SK-N-MC (cell line): ENCODE measurements around the gene DNAJC5G.
A peak's percentile ranks its signal among the peaks of the same experiment; 100 is the strongest.
"Not testable (repeated sequence)": the region's sequence is repeated elsewhere in the genome, so short reads cannot be mapped to it uniquely, and the experiment has no call there.

Source experiments
- DNase-seq: peaks from one replicate; pipeline ENCODE4 v3.0.0-alpha.2; 2011; ENCODE audit warnings: low read depth, low spot score
- H3K27ac ChIP-seq: fragments of 200-600 bp; sonication (generic); 2 replicates; pipeline ENCODE4 v1.5.1; 2016; ENCODE audit warnings: mixed run types
- H3K36me3 ChIP-seq: fragments of 200-600 bp; sonication (generic); 2 replicates; pipeline ENCODE4 v1.6.1; 2017; ENCODE audit warnings: antibody characterized with exemption, low read length, mixed read lengths; ENCODE audit not compliant: insufficient read depth
- H3K4me3 ChIP-seq: fragments of 200-600 bp; sonication (generic); 2 replicates; pipeline ENCODE4 v1.5.1; 2016
- H3K9ac ChIP-seq: fragments of 200-600 bp; sonication (generic); 2 replicates; pipeline ENCODE4 v1.8.0; 2017; ENCODE audit warnings: mixed run types, mixed read lengths; ENCODE audit not compliant: insufficient read length
- H3K9me3 ChIP-seq: fragments of 200-600 bp; sonication (generic); 2 replicates; pipeline ENCODE4 v1.6.1; 2017; ENCODE audit warnings: low read depth, mild to moderate bottlenecking, antibody characterized with exemption, low read length, moderate library complexity, mixed read lengths
- EZH2 ChIP-seq: fragments of 200-600 bp; sonication (generic); IDR thresholded peaks from one replicate; pipeline ENCODE4 v1.6.1; 2017; ENCODE audit warnings: antibody characterized with exemption
- FOXP2 ChIP-seq: optimal IDR thresholded peaks from 2 replicates; pipeline ENCODE3; 2011; ENCODE audit warnings: mild to moderate bottlenecking, moderate library complexity; ENCODE audit not compliant: insufficient read depth; ENCODE audit errors: extremely low read length, control extremely low read depth
- POLR2AphosphoS5 ChIP-seq: IDR thresholded peaks from 2 replicates; pipeline ENCODE4 v1.6.1; 2012; ENCODE audit warnings: mild to moderate bottlenecking, low read depth, low read length, borderline replicate concordance

Gene DNAJC5G

DNA sequence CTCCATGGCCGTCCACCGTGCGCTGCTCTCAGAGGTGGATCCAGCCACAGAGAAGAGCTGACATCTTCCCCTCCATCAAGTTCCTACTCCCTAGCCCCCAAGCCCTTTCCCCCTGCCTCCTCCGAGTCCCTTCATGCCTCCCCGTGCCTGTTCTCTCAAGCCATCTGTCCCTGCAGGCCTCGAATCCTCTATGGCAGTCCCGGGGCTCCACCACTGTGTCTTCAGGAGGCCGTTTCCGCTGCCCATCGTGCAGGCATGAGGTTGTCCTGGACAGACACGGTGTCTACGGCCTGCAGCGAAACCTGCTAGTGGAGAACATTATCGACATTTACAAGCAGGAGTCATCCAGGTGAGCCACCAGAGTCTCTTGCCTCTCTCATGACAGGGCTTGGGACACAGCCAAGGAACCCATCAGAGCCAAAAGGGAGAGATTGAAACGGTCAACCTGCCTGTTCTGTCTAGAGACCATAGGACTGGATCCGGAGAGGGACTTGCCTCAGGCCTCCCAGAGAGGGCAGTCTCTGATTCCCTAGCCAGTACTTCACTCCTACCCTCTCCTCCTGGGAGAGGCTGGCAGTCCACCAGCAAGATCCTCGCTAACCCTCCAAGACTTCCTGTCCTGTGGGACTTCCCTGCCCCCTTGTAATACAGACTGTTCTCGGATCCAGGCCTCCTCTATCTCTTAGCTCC lies 23.3 kb downstream of the DNAJC5G start:
- H3K9me3 ChIP-seq, result no peaks in the 10 kb centered on the region
- H3K4me3 ChIP-seq, result no peak overlapping the region
- H3K9ac ChIP-seq, result no peak overlapping the region
- no peak for DNase-seq
- TF ChIP-seq EZH2 (no peak), FOXP2 (no peak), POLR2AphosphoS5 (no peak)
- H3K36me3 ChIP-seq, result no peaks in the 10 kb centered on the region
- H3K27ac ChIP-seq, result no peak overlapping the region

DNA sequence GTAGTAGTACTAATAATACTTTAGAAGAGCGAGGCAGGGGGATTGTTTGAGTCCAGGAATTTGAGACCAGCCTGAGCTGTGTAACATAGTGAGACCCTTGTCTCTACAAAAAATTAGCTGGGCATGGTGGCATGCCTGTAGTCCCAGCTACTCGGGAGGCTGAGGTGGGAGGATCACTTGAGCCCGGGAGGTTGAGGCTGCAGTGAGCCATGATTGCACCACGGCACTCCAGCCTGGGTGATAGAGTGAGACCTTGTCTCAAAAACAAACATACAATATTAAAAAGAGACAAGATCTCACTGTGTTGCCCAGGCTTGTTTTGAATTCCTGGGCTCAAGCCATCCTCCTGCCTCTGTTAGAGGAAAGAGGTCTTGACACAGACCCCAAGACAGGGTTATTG lies 25.4 kb downstream of the DNAJC5G start:
- H3K27ac ChIP-seq, H3K36me3 ChIP-seq, DNase-seq, H3K4me3 ChIP-seq, H3K9ac ChIP-seq, H3K9me3 ChIP-seq: not testable (repeated sequence)

DNA sequence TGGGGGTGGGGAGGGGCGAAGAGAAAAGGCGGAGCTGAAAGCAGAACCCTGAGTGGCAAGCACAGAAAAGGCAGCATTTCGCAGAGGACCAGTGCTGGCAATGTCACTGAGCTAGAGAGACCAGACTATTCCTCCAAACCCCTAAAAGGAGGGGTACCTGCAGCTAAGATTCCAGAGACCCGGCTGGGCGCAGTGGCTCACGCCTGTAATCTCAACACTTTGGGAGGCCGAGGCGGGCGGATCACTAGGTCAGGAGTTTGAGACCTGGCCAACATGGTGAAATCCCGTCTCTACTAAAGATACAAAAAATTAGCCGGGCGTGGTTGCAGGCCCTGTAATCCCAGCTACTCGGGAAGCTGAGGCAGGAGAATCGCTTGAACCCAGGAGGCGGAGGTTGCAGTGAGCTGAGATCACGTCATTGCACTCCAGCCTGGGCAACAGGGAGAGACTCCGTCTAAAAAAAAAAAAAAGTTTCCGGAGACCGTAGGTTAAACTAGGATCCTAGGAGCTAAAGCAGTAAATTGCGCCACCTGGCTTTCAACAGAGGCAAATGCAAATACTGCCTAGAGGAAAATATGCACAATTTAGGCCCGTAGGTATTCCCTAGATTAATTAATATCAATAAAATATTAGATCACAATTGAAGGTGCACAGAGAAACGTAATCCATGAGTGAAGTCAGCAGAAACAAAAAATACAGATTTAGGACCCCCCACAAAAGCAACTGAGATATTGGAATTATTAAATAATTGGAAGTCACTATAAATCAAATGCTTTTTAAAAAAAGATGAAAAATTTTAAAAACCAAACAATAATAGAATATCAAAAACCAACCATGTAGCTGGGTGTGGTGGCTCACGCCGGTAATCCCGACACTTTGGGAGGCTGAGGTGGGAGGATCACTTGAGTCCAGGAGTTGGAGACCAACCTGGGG lies 28.1 kb downstream of the DNAJC5G start:
- DNase-seq, result peak; percentile 50
- Histone ChIP-seq H3K9ac (peak overlapping the region; percentile 28), H3K36me3 (no peaks in the 10 kb centered on the region), H3K9me3 (no peaks in the 10 kb centered on the region), H3K27ac (no peak overlapping the region), H3K4me3 (peak overlapping the region; percentile 71)
- no peak for TF ChIP-seq EZH2
- no peak for TF ChIP-seq POLR2AphosphoS5
- TF ChIP-seq FOXP2, result no peak

DNA sequence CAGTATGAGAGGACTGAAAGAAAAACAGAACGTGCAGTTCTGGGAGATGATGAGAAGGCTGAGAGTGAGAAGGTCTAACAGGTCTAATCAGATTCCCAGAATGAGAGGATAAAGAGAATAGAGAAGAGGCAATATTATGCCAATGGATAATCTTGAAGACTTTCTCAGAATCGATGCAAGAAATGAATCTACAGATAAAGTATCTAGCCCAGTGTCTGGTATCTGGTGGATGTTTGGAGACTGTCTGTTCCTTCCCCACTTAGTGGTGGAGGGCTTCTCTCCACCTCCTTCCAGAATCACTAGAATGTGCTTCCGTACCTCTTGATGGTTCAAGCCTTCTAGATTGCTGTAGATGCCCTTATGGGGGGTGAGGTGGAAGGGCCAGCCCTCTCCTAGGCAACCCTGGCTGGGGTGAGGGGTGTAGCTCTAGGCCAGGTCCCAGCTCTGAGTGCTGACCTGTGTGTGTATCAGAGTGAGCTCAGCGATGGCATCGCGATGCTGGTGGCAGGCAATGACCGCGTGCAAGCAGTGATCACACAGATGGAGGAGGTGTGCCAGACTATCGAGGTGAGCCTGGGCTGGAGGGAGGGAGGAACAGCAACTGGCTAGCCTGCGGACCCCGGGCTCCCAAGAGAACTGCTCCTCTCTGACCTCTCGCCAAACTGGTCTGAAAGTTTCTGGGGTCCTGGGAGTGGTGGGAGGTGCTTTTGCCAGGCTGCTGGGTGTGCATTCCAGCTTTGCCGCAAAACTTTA lies 29.4 kb downstream of the DNAJC5G start:
- Histone ChIP-seq H3K4me3 (no peak overlapping the region), H3K9ac (no peak overlapping the region), H3K27ac (no peak overlapping the region), H3K9me3 (no peaks in the 10 kb centered on the region), H3K36me3 (no peaks in the 10 kb centered on the region)
- no peak for DNase-seq
- TF ChIP-seq POLR2AphosphoS5, result no peak
- TF ChIP-seq EZH2, result no peak
- TF ChIP-seq FOXP2, result no peak

DNA sequence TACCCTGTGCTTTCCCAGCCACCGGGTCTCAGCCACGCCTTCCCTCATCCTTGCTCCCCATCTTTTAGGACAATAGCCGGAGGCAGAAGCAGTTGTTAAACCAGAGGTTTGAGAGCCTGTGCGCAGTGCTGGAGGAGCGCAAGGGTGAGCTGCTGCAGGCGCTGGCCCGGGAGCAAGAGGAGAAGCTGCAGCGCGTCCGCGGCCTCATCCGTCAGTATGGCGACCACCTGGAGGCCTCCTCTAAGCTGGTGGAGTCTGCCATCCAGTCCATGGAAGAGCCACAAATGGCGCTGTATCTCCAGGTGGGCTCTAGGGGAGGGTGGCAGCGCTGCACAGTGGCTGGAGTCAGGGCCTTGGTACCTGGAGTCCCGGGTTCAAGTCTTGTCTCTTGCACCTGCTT lies 30.3 kb downstream of the DNAJC5G start:
- no peak for DNase-seq
- Histone ChIP-seq H3K36me3 (no peaks in the 10 kb centered on the region), H3K27ac (no peak overlapping the region), H3K9ac (no peak overlapping the region), H3K9me3 (no peaks in the 10 kb centered on the region), H3K4me3 (no peak overlapping the region)
- TF ChIP-seq FOXP2, result no peak
- no peak for TF ChIP-seq EZH2
- TF ChIP-seq POLR2AphosphoS5, result no peak

DNA sequence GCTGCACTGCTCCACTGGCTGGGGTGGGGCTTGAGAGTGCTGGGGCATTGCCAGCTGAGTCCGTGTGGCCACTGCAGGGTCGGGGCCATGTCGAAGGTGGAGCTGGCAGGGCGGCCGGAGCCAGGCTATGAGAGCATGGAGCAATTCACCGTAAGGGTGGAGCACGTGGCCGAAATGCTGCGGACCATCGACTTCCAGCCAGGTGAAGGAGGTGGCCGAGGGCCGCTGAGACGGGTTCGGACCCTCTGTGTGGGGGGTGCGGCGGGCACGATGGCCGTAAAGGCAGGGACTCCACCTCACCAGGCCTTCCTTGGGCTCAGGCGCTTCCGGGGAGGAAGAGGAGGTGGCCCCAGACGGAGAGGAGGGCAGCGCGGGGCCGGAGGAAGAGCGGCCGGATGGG lies 30.9 kb downstream of the DNAJC5G start:
- Histone ChIP-seq H3K4me3 (no peak overlapping the region), H3K36me3 (no peaks in the 10 kb centered on the region)

DNA sequence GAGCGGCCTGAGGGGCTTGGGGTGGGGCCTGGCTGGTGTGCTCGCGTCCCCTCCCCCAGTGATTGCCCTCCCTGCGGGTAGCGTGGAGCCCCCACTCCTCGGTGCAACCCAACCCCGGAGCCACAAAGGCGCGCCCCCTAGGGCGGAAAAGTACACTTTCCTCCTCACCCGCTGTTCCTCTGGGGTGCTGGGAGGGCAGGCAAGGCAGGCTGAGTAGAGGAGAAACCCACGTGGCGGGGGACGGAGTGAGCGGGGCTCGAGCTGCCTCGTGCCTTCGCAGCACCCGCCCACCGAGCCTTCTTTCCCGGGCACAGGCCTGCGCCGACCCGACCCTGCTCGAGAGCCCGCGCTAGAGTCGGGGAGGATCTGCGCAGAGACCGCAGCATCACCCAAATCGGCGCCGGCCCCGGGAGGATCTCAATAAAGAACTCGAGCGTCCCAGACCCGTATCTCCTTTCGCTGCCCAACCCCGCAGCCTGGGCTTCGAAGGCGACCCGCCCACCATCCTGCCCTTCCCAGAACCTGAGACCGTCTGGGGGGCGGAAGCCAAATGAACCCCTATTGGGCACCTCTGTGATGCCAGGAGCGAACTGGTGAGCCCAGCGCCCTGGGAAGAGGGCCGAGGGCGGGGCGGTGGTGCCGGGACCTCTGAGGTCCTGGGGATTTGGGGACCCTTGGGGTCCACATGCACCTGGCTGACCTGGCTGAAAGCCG lies 31.5 kb downstream of the DNAJC5G start:
- no peak for DNase-seq
- TF ChIP-seq POLR2AphosphoS5 (no peak), EZH2 (no peak), FOXP2 (no peak)
- H3K36me3 ChIP-seq, result no peaks in the 10 kb centered on the region
- H3K27ac ChIP-seq, result no peak overlapping the region
- H3K9me3 ChIP-seq, result no peaks in the 10 kb centered on the region
- H3K4me3 ChIP-seq, result peak overlapping the region; percentile 30; the same call in 1 of the 2 replicates
- no peak overlapping the region for H3K9ac ChIP-seq

More for the DNA sequence above, 30.9 kb downstream of the DNAJC5G start:
- TF ChIP-seq POLR2AphosphoS5 (no peak), EZH2 (no peak), FOXP2 (no peak)
- Histone ChIP-seq H3K27ac (no peak overlapping the region), H3K9me3 (no peaks in the 10 kb centered on the region), H3K9ac (no peak overlapping the region)
- no peak for DNase-seq

DNA sequence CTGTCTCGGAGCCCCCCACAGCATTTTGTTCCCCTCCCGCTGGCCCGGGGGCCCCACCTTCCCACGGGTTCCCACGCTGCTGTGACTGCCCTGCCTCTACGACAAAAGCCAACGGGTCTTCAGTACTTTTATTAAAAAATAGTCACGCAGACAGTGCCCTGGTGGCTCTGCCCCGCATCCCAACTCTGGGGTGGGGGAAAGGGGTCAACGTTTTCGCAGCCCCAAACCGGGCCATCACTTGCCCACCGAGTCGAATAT lies 32.0 kb downstream of the DNAJC5G start:
- H3K4me3 ChIP-seq, result peak overlapping the region; percentile 30; the same call in 1 of the 2 replicates
- DNase-seq, result no peak

More for the DNA sequence above, 32.0 kb downstream of the DNAJC5G start:
- TF ChIP-seq FOXP2 (no peak), POLR2AphosphoS5 (no peak), EZH2 (no peak)
- Histone ChIP-seq H3K27ac (no peak overlapping the region), H3K9ac (no peak overlapping the region), H3K9me3 (no peaks in the 10 kb centered on the region), H3K36me3 (no peaks in the 10 kb centered on the region)
